Daoy (cell line): ENCODE data around the gene ELOVL4. TPM values are rescaled to one million over a fixed set of nuclear protein-coding genes. Genes with fewer than 3 reads are reported as not detected.
A peak's percentile ranks its signal among the peaks of the same experiment; 100 is the strongest.

ENCODE experiments used
- DNase-seq: peaks from one replicate; pipeline ENCODE4 v3.0.0-alpha.2; 2015; ENCODE audit warnings: low read depth
- total RNA-seq: library from RNA; depleted of rRNA; stranded (reverse); fragments of >200 nt; shearing (Covaris generic); gene quantifications from 2 replicates; pipeline ENCODE4 v1.2.3, GENCODE V29; 2014; rRNA removed

Gene ELOVL4
- total RNA-seq, 1 experiment from 2014 or later, result 4.2 TPM

GRCh38 chr6:79913369-79913768 lies 34.0 kb downstream of the ELOVL4 start:
- no peak for DNase-seq

GRCh38 chr6:79911992-79912391 lies 35.4 kb downstream of the ELOVL4 start:
- DNase-seq, result no peak

GRCh38 chr6:79909517-79909916 lies 37.8 kb downstream of the ELOVL4 start:
- DNase-seq, result no peak

- DNase-seq, result no peak
Observed at GRCh38 chr6:79902046-79902445, 45.3 kb downstream of the ELOVL4 start.

- no peak for DNase-seq
Observed at GRCh38 chr6:79898076-79898475, 49.3 kb downstream of the ELOVL4 start.

GRCh38 chr6:79896075-79896449 lies 51.3 kb downstream of the ELOVL4 start:
- no peak for DNase-seq

GRCh38 chr6:79895382-79896074 lies 51.8 kb downstream of the ELOVL4 start:
- peak; percentile 13 for DNase-seq

GRCh38 chr6:79894939-79895338 lies 52.4 kb downstream of the ELOVL4 start:
- no peak for DNase-seq

- DNase-seq, result no peak
Observed at GRCh38 chr6:79888587-79888986, 58.8 kb downstream of the ELOVL4 start.

GRCh38 chr6:79878142-79878748 lies 69.1 kb downstream of the ELOVL4 start:
- no peak for DNase-seq

- no peak for DNase-seq
Observed at GRCh38 chr6:79874531-79875134, 72.7 kb downstream of the ELOVL4 start.

- no peak for DNase-seq
Observed at GRCh38 chr6:79872986-79873385, 74.4 kb downstream of the ELOVL4 start.

GRCh38 chr6:79872303-79872702 lies 75.0 kb downstream of the ELOVL4 start:
- DNase-seq, result no peak

- DNase-seq, result peak; percentile 89
Observed at GRCh38 chr6:79869600-79870084, 77.7 kb downstream of the ELOVL4 start.

- DNase-seq, result no peak
Observed at GRCh38 chr6:79869184-79869583, 78.2 kb downstream of the ELOVL4 start.

GRCh38 chr6:79868098-79868722 lies 79.1 kb downstream of the ELOVL4 start:
- peak; percentile 65 for DNase-seq

Other genes starting within 250 kb of the ELOVL4 start
- gene TTK, start 57.1 kb upstream of the ELOVL4 start, total RNA-seq, result 153 and 180 TPM in 2 replicates
- 12.5 and 16.6 TPM in 2 replicates for gene BCKDHB, start 159.1 kb upstream of the ELOVL4 start, total RNA-seq